ENCODE results near the gene AIM2.

The AIM2 gene

DNA sequence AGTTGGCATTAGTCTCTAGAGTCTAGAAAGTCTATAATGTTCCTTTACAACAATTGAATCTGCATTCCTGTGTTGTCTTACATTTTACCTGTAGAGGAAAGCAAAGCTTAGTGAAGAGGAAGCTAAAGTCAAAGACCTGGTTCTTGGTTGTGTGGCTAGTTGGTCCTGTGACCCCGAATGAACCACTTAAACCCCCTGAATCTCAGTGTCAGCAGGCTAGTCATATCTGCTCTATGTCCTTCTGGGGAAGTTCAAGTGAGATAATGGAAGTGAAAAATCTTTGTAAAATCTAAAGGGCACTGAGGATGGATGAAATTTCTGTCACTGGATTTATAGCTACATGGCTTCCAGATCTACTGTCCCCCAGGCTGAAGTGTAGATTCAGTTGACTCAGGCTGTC, 24.0 kb upstream of the AIM2 start:
- no peak for TF ChIP-seq CTCF (IDR thresholded peaks at IDR 0.05; ENCODE audit: low read depth, low read length)

GRCh38 chr1:159098596-159098995, 22.0 kb upstream of the AIM2 start:
- no peak for DNase-seq (ENCODE audit: extremely low read depth, low read depth)
- no peak for TF ChIP-seq CTCF (IDR thresholded peaks at IDR 0.05; ENCODE audit: low read depth, low read length)

More for the DNA sequence above, 24.0 kb upstream of the AIM2 start:
- DNase-seq (ENCODE audit: extremely low read depth, low read depth): no peak

DNA sequence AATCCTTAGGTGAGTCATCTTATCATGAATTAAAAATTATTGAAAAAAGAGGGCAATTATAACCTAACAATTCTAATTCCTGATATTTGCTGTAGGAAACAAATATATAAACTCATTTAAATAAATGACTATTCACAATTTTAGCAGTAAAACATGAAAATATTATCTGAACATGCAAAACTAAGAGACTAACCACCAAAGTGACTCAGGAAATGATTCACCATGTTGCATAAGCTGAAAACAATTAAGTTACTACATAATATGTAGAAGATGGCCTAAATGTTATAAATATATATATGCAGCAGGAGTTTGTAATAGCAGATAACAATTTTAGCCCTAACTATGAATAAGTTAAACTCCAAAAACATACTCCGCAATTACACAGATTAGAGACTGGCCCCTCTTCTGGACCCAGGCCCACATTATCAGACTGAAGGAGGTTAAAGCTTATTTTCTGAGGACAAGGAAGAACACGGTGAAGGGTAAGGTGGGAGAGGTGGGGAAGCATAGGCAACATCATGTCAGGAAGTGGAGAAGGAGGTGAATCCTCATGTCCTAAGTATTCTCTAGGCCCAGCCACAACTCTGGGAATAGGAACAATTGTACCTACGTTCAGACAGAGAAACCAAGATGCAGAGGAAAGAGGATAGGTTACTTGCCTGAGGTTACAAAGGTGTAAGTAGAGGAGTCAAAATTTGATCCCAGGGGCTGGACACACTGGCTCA, 15.6 kb upstream of the AIM2 start:
- TF ChIP-seq CTCF (IDR thresholded peaks at IDR 0.05; ENCODE audit: low read depth, low read length): no peak
- peak; percentile 18 for DNase-seq (ENCODE audit: extremely low read depth, low read depth)

DNA sequence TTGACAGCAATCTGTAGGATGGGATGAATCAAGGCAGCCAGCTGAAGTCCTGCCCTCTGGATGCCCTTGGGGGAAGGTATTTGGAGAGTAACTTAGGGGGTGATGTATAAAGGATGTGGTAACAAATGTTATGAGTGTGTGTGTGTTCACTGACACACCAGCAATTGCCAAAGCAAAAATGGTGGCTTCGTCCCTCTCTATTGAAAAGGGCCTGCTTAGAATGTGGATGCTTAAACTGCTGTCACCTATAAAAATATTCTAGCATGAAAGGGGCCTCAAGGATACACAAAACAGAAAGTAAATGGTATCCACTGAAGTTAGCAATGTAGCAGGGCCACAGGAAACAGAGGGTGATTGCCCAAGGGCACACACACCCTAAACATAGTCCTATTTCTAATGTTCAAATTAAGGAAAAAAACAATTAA, 15.1 kb upstream of the AIM2 start:
- no peak for TF ChIP-seq CTCF (IDR thresholded peaks at IDR 0.05; ENCODE audit: low read depth, low read length)
- no peak for DNase-seq (ENCODE audit: extremely low read depth, low read depth)

DNA sequence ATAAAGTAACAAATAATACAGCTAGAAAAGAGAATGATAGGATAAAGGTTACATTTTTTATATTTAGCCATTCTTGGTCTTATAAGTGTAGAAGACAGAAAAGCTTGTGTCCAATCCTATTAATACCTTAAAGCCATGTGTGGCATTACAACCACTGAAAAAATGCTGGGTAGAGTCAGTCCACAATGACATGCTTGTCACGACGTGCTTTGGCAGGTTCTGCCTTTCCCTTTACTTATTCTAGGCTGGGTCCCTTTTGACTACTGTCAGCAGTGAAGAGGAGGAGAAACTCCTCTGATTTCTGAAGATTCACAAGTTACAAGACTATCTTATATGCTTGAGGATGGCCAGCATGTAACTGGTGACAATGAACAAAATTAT, 14.6 kb upstream of the AIM2 start:
- no peak for DNase-seq (ENCODE audit: extremely low read depth, low read depth)
- TF ChIP-seq CTCF (IDR thresholded peaks at IDR 0.05; ENCODE audit: low read depth, low read length): no peak

GRCh38 chr1:159090286-159091179, 14.0 kb upstream of the AIM2 start:
- no peak for DNase-seq (ENCODE audit: extremely low read depth, low read depth)
- no peak for TF ChIP-seq CTCF (IDR thresholded peaks at IDR 0.05; ENCODE audit: low read depth, low read length)

DNA sequence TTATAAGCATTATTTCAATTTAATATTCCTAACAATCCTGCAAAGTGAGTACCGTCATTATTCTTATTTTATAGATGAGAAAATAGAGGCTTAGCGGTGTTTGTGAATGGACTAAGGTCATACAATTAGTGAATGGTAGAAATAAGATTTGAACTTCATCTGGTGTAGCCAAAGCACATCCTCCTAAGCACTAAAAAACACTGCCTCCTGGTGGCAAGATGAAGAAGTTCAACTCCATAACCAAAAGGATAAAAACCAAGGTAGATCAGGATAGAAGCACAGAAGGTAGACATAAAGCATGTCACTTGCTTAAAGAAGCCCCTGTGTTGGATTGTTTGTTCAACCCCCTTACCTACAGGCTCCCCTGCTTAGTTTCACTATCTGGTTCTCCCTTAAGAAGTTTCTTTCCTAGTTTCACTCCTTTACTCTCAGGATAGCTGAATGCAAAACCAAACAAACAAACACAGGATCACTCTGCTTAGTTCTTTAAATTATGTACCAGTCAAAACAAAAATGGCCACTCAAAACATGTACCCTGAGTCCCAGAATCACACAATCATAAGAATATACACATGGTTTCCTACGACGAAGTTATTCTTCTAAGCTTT, 12.7 kb upstream of the AIM2 start:
- peak; percentile 15 for TF ChIP-seq CTCF (IDR thresholded peaks at IDR 0.05; ENCODE audit: low read depth, low read length)
- no peak for DNase-seq (ENCODE audit: extremely low read depth, low read depth)
